DOHH2 (cell line): ENCODE measurements around the gene NEUROD1.

Source experiments
- CTCF ChIP-seq: fragments of 200-600 bp; sonication (generic); IDR thresholded peaks from one replicate; pipeline ENCODE4 v1.5.1; 2014; ENCODE audit warnings: antibody characterized with exemption, mild to moderate bottlenecking, low read depth, low read length; ENCODE audit not compliant: poor library complexity, severe bottlenecking
- EZH2phosphoT487 ChIP-seq: fragments of 200-600 bp; sonication (generic); IDR thresholded peaks from 2 replicates; pipeline ENCODE4 v1.6.1; 2017; ENCODE audit warnings: borderline replicate concordance, mild to moderate bottlenecking, antibody characterized with exemption, low read length, moderate library complexity, mixed read lengths

- TF ChIP-seq CTCF (no peak), EZH2phosphoT487 (no peak)
Measured at GRCh38 chr2:181698223-181698622, 17.9 kb upstream of the NEUROD1 start.
